Coronary artery (tissue), 2 donors: ENCODE measurements around the gene IGFBPL1.

Experiments
- DNase-seq: peaks from one replicate; pipeline ENCODE4 v3.0.0-alpha.2; 2017; ENCODE audit warnings: low spot score
- H3K27ac ChIP-seq, 2 donors: fragments of 200-600 bp; sonication (generic); one replicate each; pipeline ENCODE4 v1.5.1; 2016 to 2019
- H3K4me3 ChIP-seq: fragments of 200-600 bp; sonication (generic); 2 replicates; pipeline ENCODE4 v1.5.1; 2016; ENCODE audit warnings: mild to moderate bottlenecking, moderate library complexity
- TF ChIP-seq, protein P1 (sequence below): fragments of 200-600 bp; sonication (generic); IDR thresholded peaks from one replicate; pipeline ENCODE4 v1.5.1; 2019; ENCODE audit warnings: antibody characterized with exemption

IGFBPL1 gene

DNA sequence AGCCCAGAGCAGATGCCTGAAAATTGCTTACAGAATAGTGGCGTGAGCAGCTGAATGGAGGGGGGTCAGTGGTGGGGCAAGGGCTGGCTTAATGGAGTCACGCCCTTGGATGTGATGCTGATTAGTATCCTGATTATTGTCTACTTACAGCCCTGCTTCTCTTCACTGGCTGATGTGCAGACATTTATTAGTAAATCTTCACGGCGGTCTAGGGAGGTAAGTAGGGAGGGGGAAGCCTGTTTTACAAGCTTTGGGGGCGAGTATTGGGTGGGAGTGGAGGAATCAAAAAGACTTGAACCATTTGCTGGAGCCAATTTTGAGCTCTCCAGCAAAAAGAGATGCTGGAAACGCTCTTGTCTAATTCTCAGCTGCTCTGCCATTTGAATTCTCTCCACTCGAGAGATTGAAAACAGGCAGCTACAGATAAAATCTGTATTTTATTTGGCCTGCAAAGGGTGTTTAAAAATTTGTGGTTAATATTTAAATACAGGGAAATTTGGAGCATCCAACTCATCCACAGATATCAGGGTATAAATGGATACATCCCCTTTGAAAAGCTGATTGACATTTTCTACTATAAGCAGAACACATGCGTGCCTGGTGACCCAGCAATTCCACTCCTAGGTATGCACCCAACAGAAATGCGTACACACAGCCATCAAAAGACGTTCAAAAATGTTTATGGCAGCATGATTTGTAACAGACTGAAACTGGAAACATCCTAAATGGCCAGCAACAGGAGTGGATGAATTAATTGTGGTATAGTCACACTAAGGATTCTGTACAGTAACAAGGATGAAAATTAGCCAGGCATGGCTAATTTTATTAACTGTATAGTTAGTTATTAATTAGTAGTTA, 51.3 kb downstream of the IGFBPL1 start:
- Histone ChIP-seq H3K27ac (no peak overlapping the region), H3K4me3 (no peak overlapping the region)
- peak; percentile 49 for DNase-seq
- TF ChIP-seq, protein P1, sequence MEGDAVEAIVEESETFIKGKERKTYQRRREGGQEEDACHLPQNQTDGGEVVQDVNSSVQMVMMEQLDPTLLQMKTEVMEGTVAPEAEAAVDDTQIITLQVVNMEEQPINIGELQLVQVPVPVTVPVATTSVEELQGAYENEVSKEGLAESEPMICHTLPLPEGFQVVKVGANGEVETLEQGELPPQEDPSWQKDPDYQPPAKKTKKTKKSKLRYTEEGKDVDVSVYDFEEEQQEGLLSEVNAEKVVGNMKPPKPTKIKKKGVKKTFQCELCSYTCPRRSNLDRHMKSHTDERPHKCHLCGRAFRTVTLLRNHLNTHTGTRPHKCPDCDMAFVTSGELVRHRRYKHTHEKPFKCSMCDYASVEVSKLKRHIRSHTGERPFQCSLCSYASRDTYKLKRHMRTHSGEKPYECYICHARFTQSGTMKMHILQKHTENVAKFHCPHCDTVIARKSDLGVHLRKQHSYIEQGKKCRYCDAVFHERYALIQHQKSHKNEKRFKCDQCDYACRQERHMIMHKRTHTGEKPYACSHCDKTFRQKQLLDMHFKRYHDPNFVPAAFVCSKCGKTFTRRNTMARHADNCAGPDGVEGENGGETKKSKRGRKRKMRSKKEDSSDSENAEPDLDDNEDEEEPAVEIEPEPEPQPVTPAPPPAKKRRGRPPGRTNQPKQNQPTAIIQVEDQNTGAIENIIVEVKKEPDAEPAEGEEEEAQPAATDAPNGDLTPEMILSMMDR, result no peak

DNA sequence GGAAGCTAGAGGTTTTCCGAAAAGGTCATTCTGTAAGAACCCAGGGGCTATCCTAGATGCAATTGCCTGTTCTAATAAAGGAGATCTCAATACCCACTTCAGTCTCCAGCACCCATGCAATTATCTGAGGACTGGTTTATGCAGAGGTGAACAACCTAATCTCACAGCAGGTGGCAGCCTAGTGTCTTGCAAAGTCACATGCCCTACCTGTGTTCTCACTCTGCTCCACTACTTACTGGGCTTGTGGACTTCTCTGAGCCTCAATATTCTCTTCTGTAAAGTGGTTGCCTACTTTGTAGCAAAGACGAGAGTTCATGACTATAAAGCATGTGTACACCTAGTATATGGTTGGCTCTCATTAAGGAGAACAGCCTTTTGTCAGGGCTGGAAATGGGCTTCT, 52.8 kb downstream of the IGFBPL1 start:
- no peak for DNase-seq
- Histone ChIP-seq H3K27ac (no peak overlapping the region), H3K4me3 (no peak overlapping the region)
- TF ChIP-seq, protein P1, result peak; percentile 31

DNA sequence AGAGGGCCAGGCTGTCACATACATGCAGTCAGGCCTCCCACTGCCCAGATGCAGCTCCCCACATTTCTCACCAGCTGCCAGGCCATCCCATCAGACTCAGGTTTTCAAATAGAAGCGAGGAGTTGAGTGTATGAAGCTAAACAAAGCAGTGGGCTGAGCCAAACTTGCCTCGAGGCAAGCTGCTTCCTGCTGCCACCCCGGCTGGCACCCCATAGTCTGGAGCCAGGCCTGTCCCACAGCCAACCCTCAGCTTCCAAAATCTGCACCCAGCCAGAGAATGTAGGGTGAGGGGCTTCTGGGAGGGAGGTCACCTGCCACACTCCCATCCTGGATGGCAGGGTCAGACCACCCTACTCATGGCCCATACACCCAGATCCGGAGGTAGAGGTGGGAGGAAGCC, 54.1 kb downstream of the IGFBPL1 start:
- Histone ChIP-seq H3K4me3 (no peak overlapping the region), H3K27ac (no peak overlapping the region)
- DNase-seq, result no peak
- TF ChIP-seq, protein P1, result no peak

DNA sequence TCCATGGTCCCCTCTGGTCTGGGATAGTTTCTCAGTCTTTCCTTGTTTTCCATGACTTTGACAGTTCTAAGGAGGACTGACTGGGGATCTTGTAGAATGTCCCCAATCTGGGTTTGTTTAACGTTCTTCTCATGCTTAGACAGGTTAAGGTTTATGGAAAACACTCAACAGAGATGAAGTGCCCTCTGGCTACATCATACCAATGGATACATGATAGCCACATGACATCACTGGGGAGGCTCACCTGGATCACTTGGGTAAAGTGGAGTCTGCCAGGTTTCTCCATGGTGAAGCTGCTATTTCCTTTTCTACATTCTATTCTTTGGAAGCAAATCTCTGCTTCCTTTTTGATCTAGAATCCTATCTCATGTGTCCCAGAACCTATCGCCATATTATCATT, 55.5 kb downstream of the IGFBPL1 start:
- DNase-seq, result no peak
- Histone ChIP-seq H3K27ac (no peak overlapping the region), H3K4me3 (no peak overlapping the region)
- TF ChIP-seq, protein P1, result no peak

DNA sequence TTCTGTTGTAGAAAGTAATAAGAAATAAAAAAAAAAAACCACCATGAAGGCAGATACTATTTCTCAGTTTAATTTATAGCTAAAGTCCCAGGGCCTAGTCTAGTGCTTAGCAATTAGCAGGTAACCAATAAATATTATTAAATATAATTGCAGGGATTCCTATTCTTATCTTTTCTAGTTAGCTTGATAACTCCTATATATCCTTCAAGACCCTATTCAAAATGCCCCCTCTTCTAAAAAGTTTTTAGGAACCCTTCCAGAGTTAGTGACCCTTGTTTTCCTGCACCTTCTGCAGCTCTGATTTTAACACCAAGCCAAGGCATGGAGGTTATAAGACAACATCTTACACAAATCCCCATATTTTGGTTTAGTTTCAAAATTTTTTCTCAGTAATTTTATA, 56.4 kb downstream of the IGFBPL1 start:
- no peak for DNase-seq
- TF ChIP-seq, protein P1, result no peak
- Histone ChIP-seq H3K4me3 (no peak overlapping the region), H3K27ac (no peak overlapping the region)

DNA sequence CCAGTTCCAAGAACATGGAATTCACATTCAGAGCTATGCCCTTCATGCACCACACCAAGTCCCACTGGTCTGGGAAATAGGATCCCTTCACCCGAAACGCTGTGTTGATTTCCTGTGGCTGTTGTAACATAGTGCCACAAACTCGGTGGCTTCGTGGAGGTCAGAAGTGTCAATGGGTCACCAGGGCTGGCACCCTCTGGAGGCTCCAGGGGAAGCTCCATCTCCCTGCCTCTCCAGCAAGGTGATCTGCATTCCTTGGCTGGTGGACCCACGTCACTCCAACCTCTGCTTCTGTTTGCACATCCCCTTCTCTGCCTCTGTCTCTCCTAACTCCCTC, 60.7 kb downstream of the IGFBPL1 start:
- no peak for DNase-seq
- H3K27ac ChIP-seq, result peak overlapping the region in 1 of 2 donors; percentile 14
- TF ChIP-seq, protein P1, result no peak
- peak overlapping the region; percentile 32 for H3K4me3 ChIP-seq
